ENCODE measurements around the gene ASTN2. TPM values are rescaled to one million over a fixed set of nuclear protein-coding genes. Genes with fewer than 3 reads are reported as not detected.
A peak's percentile ranks its signal among the peaks of the same experiment; 100 is the strongest.

The ASTN2 gene
- polyA plus RNA-seq, 4 donors, result 3.0 to 15.2 (median 3.7) TPM

DNA sequence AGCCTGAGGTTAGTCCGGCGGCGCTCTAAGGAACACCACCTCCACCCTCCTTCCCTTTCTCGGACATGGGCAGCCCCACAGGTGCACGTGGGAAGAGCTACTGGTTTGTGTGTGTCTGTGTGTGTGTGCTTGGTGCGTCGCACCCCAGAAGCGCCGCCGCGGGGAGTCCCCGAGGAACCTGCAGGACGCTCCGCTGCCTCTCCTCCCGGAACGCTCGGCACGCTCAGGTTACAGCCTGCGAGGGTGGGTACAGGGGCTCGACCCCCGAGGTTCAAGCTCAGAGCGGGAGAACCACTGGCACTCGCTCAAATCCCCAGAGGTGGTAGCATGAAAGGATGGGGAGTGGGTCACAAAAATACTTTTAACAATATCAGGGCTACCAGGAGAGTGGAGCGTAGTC is 2.0 kb downstream of the ASTN2 start:
- WGBS, 3 donors, result 5 to 10% (median 10%) methylated on average over 24 of the region's 24 CpGs
- Histone ChIP-seq H3K27me3 (ENCODE audit: control insufficient read depth in 3 of 3, insufficient read depth in 3 of 3, low read length in 3 of 3) (peaks cover 17 to 58% (median 29%) of the 10 kb centered on the region in 3 donors), H3K9me3 (ENCODE audit: control insufficient read depth in 2 of 2, insufficient read depth in 1 of 2, low read depth in 1 of 2, low read length in 1 of 2) (no peaks in the 10 kb centered on the region), H3K36me3 (ENCODE audit: control insufficient read depth in 3 of 3, insufficient read depth in 2 of 3, low read depth in 1 of 3, low read length in 3 of 3) (no peaks in the 10 kb centered on the region), H3K27ac (ENCODE audit: low read depth in 1 of 3, low read length in 2 of 3) (no peak overlapping the region), H3K4me1 (ENCODE audit: control insufficient read depth in 3 of 3, insufficient read depth in 2 of 3, low read depth in 1 of 3, low read length in 2 of 3) (peaks cover 0 to 3% (median 0%) of the 10 kb centered on the region in 3 donors), H3K4me3 (ENCODE audit: low read depth in 1 of 3, low read length in 3 of 3) (no peak overlapping the region)
- no peak for DNase-seq
- FAIRE-seq, result no peak

DNA sequence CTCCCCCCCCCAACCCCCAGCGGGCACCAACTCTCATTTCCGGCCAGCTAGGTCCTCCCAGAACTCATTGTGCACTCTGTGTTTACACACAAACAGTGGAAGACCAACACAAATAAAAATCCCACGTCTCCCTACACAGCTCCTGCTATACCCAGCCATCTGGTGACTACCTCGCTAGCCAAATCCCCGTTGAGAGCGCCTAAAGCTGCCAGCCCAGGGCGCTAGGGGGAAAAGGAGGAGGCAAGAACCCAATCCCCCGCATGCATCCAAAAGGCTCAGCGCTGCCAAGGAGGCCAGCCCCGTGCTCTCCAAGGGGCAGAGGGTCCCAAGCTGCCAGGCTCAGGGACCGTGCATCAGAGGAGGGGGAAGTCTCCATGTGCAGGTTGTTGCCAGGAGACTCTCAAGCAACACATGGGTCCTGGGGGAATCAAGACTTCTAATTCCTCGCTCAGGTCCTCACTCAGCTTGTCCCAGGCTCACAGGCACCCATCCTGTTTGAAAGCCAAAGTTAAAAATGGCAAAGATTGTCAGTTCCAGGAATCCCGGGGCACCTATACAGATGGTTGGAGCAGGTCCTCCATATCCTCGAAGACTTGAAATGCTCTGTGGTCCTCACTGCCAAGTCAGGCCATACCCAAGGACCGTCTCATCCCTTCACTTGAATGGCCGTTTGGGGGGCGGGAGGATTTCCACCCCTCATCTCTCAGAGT is 2.7 kb downstream of the ASTN2 start:
- Histone ChIP-seq H3K27me3 (ENCODE audit: control insufficient read depth in 3 of 3, insufficient read depth in 3 of 3, low read length in 3 of 3) (peaks cover 17 to 54% (median 29%) of the 10 kb centered on the region in 3 donors), H3K4me1 (ENCODE audit: control insufficient read depth in 3 of 3, insufficient read depth in 2 of 3, low read depth in 1 of 3, low read length in 2 of 3) (peaks cover 0 to 3% (median 0%) of the 10 kb centered on the region in 3 donors)

DNA sequence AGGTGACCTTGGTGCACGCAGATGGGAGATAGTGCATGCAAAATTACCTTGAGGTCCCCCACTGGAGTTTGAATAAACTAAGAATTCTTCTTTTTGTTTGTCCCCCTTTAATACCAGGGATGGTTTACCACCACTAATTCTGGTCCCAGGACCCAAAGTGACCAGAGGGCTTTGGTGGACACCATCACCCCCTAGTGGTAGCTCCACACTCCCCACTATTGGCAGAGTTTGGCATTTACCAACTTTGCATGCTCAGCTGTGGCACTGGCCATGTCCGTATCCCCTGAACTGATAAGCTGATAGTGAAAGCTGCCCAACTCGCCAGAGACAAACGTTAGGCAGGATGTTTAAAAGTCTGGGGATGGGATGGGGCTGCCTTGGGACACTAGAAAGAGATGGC is 3.3 kb downstream of the ASTN2 start:
- Histone ChIP-seq H3K27me3 (ENCODE audit: control insufficient read depth in 3 of 3, insufficient read depth in 3 of 3, low read length in 3 of 3) (peaks cover 17 to 47% (median 27%) of the 10 kb centered on the region in 3 donors), H3K27ac (ENCODE audit: low read depth in 1 of 3, low read length in 2 of 3) (no peak overlapping the region), H3K4me1 (ENCODE audit: control insufficient read depth in 3 of 3, insufficient read depth in 2 of 3, low read depth in 1 of 3, low read length in 2 of 3) (peaks cover 0 to 3% (median 0%) of the 10 kb centered on the region in 3 donors), H3K9me3 (ENCODE audit: control insufficient read depth in 2 of 2, insufficient read depth in 1 of 2, low read depth in 1 of 2, low read length in 1 of 2) (no peaks in the 10 kb centered on the region), H3K4me3 (ENCODE audit: low read depth in 1 of 3, low read length in 3 of 3) (no peak overlapping the region), H3K36me3 (ENCODE audit: control insufficient read depth in 3 of 3, insufficient read depth in 2 of 3, low read depth in 1 of 3, low read length in 3 of 3) (no peaks in the 10 kb centered on the region)
- WGBS, 3 donors, result 4 to 6% (median 6%) methylated on average over 4 of the region's 4 CpGs
- no peak for FAIRE-seq
- peak; percentile 5 to 14 for DNase-seq

More for the DNA sequence above, 2.7 kb downstream of the ASTN2 start:
- Histone ChIP-seq H3K4me3 (ENCODE audit: low read depth in 1 of 3, low read length in 3 of 3) (no peak overlapping the region), H3K36me3 (ENCODE audit: control insufficient read depth in 3 of 3, insufficient read depth in 2 of 3, low read depth in 1 of 3, low read length in 3 of 3) (no peaks in the 10 kb centered on the region), H3K27ac (ENCODE audit: low read depth in 1 of 3, low read length in 2 of 3) (no peak overlapping the region), H3K9me3 (ENCODE audit: control insufficient read depth in 2 of 2, insufficient read depth in 1 of 2, low read depth in 1 of 2, low read length in 1 of 2) (no peaks in the 10 kb centered on the region)
- DNase-seq, result no peak
- FAIRE-seq, result no peak
- whole genome bisulfite sequencing, 3 donors, result 30 to 38% (median 35%) methylated on average over 17 of the region's 17 CpGs

DNA sequence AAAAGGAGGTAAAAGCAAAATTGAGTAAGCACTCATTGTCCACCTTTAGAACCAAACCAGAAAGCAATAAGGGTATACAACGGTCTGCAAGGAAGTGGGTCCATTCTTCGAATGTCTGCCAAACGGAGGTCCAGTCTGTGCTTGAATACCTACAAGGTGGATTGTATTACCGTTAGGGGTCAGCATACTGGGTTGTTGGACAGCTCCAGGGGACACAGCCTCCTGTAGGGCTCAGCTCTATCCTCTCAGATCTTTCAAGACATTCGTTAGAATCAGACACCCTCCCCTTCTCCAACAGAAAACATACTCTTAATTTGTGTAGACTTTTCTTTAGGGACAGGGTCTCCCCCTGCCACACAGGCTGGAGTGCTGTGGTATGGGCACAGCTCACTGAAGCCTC is 5.5 kb downstream of the ASTN2 start:
- FAIRE-seq (no peak), DNase-seq (no peak)
- no peak overlapping the region for H3K27ac ChIP-seq (ENCODE audit: low read depth in 1 of 3, low read length in 2 of 3)
- 50 to 62% (median 58%) methylated on average over 5 of the region's 5 CpGs for WGBS, 3 donors
- H3K4me1 ChIP-seq (ENCODE audit: control insufficient read depth in 3 of 3, insufficient read depth in 2 of 3, low read depth in 1 of 3, low read length in 2 of 3), result peaks cover 0 to 3% (median 0%) of the 10 kb centered on the region in 3 donors
- peaks cover 14 to 35% (median 21%) of the 10 kb centered on the region in 3 donors for H3K27me3 ChIP-seq (ENCODE audit: control insufficient read depth in 3 of 3, insufficient read depth in 3 of 3, low read length in 3 of 3)
- H3K9me3 ChIP-seq (ENCODE audit: control insufficient read depth in 2 of 2, insufficient read depth in 1 of 2, low read depth in 1 of 2, low read length in 1 of 2), result no peaks in the 10 kb centered on the region
- no peak overlapping the region for H3K4me3 ChIP-seq (ENCODE audit: low read depth in 1 of 3, low read length in 3 of 3)
- H3K36me3 ChIP-seq (ENCODE audit: control insufficient read depth in 3 of 3, insufficient read depth in 2 of 3, low read depth in 1 of 3, low read length in 3 of 3), result no peaks in the 10 kb centered on the region

DNA sequence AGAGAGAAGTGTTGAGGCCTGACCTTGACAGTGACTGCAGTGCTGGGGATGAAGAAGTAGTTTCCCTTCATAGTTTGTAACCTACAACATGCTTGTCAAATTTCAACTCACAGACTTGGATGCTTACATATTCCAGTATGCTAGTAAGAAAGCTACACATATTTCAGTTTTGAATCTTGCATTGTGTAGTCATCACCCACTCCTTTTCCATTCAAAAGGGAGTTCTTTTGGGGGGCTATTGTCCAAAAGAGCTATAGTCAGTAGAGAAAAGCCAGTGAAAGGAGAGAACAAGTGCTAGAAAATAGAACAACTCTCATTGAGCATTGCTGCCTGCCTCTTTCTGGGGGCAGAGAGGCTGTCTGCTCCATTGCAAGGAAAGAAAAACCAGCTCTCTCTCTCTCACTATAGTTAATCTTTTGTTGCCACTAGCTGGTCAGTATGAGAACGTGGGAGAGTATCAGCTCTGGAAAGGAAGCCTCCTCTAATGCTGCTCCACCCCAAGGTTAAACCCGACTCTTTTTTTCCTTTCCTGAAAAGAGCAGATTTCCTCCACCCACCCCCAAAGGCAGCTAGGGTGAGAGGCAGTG is 7.3 kb downstream of the ASTN2 start:
- Histone ChIP-seq H3K36me3 (ENCODE audit: control insufficient read depth in 3 of 3, insufficient read depth in 2 of 3, low read depth in 1 of 3, low read length in 3 of 3) (no peaks in the 10 kb centered on the region), H3K4me3 (ENCODE audit: low read depth in 1 of 3, low read length in 3 of 3) (no peak overlapping the region), H3K27me3 (ENCODE audit: control insufficient read depth in 3 of 3, insufficient read depth in 3 of 3, low read length in 3 of 3) (peaks cover 5 to 17% (median 10%) of the 10 kb centered on the region in 3 donors), H3K9me3 (ENCODE audit: control insufficient read depth in 2 of 2, insufficient read depth in 1 of 2, low read depth in 1 of 2, low read length in 1 of 2) (no peaks in the 10 kb centered on the region), H3K27ac (ENCODE audit: low read depth in 1 of 3, low read length in 2 of 3) (no peak overlapping the region), H3K4me1 (ENCODE audit: control insufficient read depth in 3 of 3, insufficient read depth in 2 of 3, low read depth in 1 of 3, low read length in 2 of 3) (no peaks in the 10 kb centered on the region)
- no peak for FAIRE-seq
- 12 to 17% (median 13%) methylated on average over 2 of the region's 2 CpGs for WGBS, 3 donors
- no peak for DNase-seq

DNA sequence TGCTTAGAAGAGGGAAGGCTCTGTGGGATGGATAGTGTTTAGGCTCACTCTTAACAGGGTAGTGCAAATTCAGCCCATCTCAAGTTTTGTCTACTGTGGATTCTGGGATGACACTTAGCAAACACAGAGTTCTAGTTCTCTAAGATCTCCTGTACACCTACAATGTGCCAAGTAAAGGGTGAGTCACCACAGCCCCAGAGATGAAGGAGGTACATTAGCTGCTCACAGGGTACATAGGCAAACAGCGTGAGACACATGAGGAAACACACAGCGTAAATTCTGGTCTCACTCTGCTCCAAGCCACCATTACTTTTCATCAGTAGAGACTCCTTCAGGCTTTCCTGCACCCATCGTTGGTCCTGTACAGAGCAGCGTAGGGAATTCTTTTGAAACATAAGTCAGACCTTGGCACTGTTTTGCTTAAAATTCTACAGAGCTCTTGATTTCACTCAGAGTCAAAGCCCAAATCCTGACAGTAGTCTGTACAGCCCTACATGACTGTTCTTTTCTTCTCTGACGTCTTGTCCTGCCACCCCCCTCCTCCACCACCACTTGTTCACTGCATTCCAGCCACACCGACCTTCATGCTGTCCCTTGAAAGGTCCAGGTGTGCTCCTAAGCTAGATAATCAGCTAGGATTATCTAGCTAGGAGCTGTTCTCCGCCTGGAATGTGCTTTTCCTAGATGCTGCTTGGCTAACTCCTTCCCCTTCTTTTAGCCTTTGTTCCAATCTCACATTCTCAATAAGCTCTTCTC is 8.7 kb downstream of the ASTN2 start:
- Histone ChIP-seq H3K4me1 (ENCODE audit: control insufficient read depth in 3 of 3, insufficient read depth in 2 of 3, low read depth in 1 of 3, low read length in 2 of 3) (no peaks in the 10 kb centered on the region), H3K27me3 (ENCODE audit: control insufficient read depth in 3 of 3, insufficient read depth in 3 of 3, low read length in 3 of 3) (peaks cover 0 to 7% (median 4%) of the 10 kb centered on the region in 3 donors), H3K4me3 (ENCODE audit: low read depth in 1 of 3, low read length in 3 of 3) (no peak overlapping the region), H3K9me3 (ENCODE audit: control insufficient read depth in 2 of 2, insufficient read depth in 1 of 2, low read depth in 1 of 2, low read length in 1 of 2) (no peaks in the 10 kb centered on the region), H3K36me3 (ENCODE audit: control insufficient read depth in 3 of 3, insufficient read depth in 2 of 3, low read depth in 1 of 3, low read length in 3 of 3) (no peaks in the 10 kb centered on the region), H3K27ac (ENCODE audit: low read depth in 1 of 3, low read length in 2 of 3) (no peak overlapping the region)
- FAIRE-seq (no peak), DNase-seq (no peak)
- 60 to 65% (median 61%) methylated on average over 7 of the region's 7 CpGs for WGBS, 3 donors

DNA sequence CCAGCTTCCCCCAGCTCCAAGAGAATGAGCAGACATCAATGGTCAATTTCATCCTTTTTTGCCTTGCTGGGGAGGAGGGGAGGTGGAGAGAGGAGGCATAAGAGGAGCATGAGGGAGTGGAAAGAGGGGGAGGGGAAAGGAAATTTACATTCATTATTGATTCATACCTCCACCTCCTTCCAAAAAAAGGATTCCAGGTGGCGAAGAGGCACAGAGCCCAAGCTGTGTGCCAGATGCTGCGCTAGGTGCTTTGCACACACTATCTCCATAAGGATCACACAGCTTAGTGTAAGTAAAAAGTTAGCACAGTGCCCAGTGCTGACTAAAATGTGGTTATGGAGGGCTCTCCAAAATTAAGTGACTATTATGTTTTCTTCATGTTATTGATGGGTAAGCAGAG is 11.0 kb downstream of the ASTN2 start:
- DNase-seq (no peak), FAIRE-seq (no peak)
- Histone ChIP-seq H3K4me3 (ENCODE audit: low read depth in 1 of 3, low read length in 3 of 3) (no peak overlapping the region), H3K9me3 (ENCODE audit: control insufficient read depth in 2 of 2, insufficient read depth in 1 of 2, low read depth in 1 of 2, low read length in 1 of 2) (no peaks in the 10 kb centered on the region), H3K27me3 (ENCODE audit: control insufficient read depth in 3 of 3, insufficient read depth in 3 of 3, low read length in 3 of 3) (peaks cover 0 to 8% (median 5%) of the 10 kb centered on the region in 3 donors), H3K36me3 (ENCODE audit: control insufficient read depth in 3 of 3, insufficient read depth in 2 of 3, low read depth in 1 of 3, low read length in 3 of 3) (no peaks in the 10 kb centered on the region), H3K27ac (ENCODE audit: low read depth in 1 of 3, low read length in 2 of 3) (no peak overlapping the region), H3K4me1 (ENCODE audit: control insufficient read depth in 3 of 3, insufficient read depth in 2 of 3, low read depth in 1 of 3, low read length in 2 of 3) (no peaks in the 10 kb centered on the region)
- 85 to 89% (median 88%) methylated on average over 2 of the region's 2 CpGs for WGBS, 3 donors

DNA sequence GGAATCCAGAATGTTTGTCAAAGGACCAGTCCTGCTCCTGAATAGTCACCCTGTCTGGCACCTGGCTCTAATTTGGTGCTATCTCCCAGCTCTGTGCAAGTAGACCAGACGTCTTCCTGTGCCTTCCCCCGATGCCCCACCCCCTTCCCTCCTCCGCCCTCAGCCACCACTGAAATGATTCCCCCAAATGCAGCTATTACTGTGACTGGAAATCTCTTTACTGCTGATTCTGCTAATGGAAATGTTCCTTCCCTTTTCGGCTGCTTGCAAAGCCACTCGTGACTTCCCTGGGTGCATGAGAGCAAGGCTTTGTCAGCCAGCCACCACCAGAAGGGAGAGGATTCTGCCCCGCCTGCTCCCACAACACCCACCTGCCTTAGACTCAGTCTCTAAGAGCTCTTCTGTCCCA is 11.4 kb downstream of the ASTN2 start:
- no peak overlapping the region for H3K27ac ChIP-seq (ENCODE audit: low read depth in 1 of 3, low read length in 2 of 3)
- FAIRE-seq (no peak), DNase-seq (no peak)
- no peak overlapping the region for H3K4me3 ChIP-seq (ENCODE audit: low read depth in 1 of 3, low read length in 3 of 3)
- no peaks in the 10 kb centered on the region for H3K36me3 ChIP-seq (ENCODE audit: control insufficient read depth in 3 of 3, insufficient read depth in 2 of 3, low read depth in 1 of 3, low read length in 3 of 3)
- H3K27me3 ChIP-seq (ENCODE audit: control insufficient read depth in 3 of 3, insufficient read depth in 3 of 3, low read length in 3 of 3), result peaks cover 0 to 8% (median 3%) of the 10 kb centered on the region in 3 donors
- no peaks in the 10 kb centered on the region for H3K9me3 ChIP-seq (ENCODE audit: control insufficient read depth in 2 of 2, insufficient read depth in 1 of 2, low read depth in 1 of 2, low read length in 1 of 2)
- no peaks in the 10 kb centered on the region for H3K4me1 ChIP-seq (ENCODE audit: control insufficient read depth in 3 of 3, insufficient read depth in 2 of 3, low read depth in 1 of 3, low read length in 2 of 3)
- WGBS, 3 donors, result 37 to 42% (median 41%) methylated on average over 6 of the region's 6 CpGs
